GM19099 (cell line): ENCODE measurements around the gene FAM174C.

Experiments
- POLR2A ChIP-seq: IDR thresholded peaks from 3 replicates; pipeline ENCODE4 v1.6.1; 2011; ENCODE audit warnings: low read depth; ENCODE audit not compliant: insufficient read length; ENCODE audit errors: extremely low read depth

The FAM174C gene

DNA sequence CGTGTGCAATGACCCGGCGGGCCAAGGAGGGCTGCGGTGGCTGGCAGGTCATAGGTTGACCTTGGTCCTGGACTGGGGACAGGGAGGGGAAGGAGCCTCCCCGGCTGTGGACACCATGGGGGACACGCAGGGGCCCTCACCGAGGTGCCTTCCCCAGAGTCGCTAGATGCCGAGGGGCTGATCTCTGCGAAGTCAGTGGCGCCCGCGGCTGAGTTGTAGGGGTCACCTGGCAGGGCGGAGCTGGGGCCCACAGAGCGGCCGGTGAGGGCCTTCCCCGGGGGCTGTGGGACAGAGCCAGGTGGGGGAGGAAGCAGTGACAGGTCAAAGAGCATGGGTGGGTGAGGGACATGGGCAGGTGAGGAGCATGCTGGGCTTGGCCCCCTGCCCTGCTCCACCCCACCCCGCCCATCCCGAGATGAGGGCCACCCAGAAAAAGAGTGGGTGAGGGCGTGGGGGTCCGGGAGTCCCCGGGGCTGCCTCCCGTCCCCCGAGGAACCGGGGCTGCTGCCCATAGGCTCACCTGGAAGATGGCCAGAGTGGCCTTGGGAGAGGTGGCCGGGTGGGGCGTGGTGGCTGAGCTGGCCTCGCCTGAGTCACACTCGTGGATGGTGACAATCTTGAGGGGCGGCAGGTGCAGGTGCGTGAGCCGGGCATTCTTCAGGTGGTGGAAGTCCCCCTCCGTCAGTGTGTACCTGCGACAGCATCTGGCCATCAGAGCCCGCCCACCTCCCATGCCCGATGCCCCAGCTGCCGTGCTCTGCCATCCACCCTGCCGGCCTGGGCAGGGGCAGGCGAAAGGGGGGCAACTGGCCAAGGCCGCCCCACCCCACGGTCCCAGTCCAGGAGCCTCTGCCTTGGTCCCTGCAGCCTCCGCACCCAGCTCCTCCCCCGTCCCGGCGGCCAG, 41.0 kb upstream of the FAM174C start:
- TF ChIP-seq POLR2A = no peak

DNA sequence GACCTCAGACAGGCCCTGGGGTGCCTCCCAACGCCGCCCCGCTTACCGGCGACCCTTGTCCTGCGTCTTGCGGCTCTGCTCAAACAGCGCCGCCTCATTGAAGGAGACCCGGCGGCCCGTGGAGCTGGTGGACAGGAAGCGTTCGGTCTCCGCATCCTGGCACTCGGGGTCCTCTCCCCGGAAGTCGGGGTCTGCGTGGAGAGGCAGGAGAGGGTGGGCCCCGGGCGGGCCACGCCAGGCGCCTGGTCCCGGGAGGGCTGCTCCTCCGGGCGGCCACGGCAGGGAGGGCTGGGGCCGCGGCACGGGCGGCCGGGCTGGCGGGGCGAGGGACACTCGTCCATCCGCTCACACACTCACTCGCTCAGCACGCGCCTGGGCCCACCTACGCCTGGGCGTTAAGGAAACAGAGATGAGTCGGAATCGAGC, 40.4 kb upstream of the FAM174C start:
- no peak for TF ChIP-seq POLR2A

DNA sequence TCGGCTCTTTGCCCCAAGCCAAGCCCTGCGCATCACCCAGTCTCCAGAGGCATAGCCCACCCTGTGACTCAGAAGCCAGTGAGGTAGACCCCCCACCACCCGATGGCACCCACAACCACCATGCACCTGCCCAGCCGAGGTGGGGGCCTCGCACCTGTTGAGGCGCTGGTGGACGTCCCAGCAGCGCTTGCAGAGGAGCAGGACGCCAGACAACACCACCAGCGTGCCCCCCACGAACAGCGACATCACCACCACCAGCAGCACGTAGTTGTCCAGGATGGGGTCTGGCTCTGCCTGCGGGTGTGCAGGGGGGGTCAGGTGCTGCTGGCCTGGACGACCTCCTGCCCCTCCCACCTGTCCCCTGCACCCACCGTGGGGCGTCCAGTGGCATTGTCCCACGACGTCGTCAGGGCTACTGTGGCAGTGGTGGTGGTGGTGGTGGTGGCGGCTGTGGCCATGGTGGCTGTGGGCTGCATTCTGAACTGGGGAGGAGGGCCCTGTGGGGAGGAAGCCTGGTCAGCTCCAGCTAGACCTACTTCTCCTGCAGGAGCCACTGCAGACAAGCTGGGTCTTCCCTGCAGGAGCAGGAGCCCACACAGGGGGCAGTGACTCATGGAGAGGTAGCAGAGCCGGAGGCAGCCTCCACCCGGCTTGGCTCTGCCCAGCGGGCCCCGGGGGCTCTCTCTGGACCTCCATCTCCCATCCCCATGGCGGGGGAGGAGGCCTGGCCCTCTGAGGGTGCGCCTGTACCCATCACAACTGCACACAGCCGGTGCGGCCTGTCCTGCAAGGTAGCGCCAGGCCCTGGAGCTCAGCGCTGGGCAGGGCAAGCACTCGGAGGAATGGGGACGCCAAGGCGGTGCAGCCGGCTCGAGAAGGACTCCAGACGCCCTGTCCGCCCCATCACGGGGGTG, 39.4 kb upstream of the FAM174C start:
- no peak for TF ChIP-seq POLR2A

DNA sequence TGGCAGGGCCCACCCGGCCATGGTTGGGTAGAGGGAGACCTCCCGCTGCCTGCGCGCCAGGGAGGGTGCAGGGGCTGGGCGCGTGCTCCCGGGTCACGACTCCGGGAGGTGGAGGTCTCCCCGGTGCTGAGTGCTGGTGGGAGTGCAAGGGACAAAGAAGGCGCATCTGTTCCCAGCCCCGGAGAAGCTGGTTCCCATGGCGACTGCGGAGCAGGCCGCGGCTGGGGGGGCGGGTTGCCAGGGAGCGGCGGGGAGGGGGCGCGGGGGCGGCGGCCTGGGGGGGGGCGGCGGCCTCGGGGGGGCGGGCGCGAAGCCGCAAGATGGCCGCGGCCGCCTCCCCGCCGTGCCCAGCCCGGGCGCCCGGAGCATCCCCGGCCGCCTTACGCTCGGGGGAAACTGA, 38.8 kb upstream of the FAM174C start:
- TF ChIP-seq POLR2A = no peak

DNA sequence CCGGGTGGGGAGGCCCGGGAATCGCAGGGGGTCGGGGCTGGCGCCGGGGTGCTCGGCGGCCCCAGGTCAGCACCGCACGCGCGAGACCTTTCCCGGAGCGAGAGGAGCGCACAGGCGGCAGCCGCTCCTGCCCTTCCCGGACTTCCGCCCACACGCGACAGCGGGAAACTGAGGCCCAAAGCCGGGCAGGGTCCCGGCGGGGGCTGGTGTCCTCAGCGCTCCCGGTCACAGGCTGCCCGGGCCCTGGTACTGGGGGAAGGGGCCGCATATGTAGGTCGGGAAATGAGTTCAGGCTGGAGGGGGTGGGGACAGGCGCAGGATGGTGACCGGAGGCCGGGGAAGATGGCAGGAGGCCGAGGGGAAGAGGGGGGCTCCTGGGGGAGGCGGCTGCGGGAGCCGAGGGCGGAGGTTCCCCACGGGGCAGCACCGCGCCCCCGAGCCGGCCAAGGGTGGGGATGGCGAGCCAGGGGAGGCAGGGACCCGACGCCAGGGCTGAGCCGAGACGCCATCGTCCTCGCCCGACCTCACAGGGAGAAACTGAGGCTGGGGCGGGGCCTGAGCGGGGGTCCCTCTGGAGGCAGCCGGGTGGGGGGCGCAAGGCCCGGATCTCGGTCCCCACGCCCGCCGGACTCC, 38.2 kb upstream of the FAM174C start:
- no peak for TF ChIP-seq POLR2A

DNA sequence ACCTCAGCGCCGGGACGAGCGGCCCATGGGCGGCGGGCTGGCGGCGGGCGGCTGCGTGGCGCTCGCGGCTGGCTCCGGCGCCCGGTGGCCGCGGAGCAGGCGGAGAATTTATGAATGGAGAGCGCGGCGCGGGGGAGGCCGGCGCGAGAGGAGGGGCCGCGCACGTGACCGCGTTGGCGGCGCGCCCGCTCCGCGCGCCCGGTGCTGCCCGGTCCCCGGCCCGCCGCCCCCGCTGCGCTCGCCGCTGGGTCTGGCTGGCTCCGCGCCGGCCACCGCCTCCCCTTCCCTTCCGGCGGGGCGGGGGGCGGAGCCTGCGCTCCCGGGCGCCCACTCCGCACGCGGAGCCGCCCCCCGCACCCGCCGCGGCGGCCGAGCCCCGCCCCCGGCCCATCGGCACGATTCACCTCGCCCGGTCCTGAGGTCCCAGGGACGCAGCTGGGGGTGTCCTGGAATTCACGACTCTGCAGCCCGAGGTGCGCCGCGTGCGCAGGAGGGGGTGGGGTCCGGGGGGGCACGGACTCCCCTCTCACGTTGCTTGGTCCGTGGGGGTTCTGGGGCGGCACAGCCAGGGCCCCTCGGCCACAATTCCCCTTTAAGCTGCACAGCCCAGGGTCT, 37.5 kb upstream of the FAM174C start, which contains the start of gene CBARP:
CBARP (minus strand) TSS at position 252 of the 615 bp plus-strand sequence. CDS start 1,905 bp downstream, outside the sequence.
- no peak for TF ChIP-seq POLR2A

DNA sequence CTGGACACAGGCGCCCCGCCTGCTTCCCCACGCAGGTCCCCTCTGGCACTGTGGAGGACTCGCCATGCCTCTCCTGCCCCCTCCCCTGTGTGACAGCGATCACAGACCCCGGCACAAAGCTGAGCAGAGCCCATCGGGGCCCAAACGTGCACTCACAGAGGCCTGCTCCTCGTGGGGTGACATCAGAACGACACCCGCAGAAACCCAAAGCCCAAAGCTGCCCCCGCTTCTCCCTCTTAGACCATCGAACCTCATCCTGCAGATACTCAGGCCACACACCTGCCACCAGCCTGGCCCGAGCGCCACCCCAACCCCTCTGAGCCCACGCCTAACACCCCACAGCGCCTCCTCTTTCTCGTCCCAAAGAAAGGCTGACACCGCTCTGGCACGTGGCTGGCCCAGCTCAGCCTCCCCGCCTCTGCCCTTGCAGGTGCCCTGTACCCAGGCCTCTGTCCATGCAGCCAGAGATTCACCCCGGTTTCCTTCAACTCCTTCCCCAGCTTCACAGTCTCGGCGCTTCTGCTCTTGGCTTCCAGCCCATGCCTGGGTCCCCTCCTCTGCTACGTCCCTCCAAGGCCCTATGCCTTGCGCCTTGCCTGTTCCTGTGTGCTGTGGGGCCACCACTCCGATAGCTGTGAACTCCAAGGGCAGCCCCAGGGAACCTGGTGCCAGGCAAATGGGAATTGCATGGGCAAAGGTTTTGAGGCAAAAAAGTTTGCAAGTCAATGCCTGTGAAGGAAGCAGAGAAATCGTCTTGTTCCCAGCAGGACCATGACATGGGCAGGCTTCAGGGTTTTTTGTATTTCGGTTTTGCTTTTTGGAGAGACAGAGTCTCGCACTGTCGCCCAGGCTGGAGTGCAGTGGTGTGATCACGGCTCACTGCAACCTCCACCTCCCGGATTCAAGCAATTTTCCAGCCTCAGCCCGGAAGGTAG, 36.7 kb upstream of the FAM174C start:
- TF ChIP-seq POLR2A = no peak

DNA sequence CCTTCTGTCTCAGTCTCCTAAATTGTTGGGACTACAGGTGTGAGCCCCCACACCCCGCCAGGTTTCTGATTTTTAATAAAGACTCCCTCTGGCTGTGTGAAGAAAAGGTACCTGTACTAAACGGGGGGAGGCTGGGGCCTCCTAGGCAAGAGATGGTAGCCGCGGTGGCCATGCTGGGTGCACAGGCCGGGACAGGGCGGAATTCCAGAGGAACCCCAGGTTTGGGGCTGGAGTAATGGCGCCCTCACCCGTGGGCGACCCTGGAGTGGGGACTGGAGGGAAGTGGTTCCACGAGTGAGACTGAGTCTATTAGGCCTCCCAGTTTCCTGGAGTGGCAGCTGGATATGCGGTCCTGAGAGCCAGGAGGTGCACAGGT, 35.9 kb upstream of the FAM174C start:
- TF ChIP-seq POLR2A = no peak

DNA sequence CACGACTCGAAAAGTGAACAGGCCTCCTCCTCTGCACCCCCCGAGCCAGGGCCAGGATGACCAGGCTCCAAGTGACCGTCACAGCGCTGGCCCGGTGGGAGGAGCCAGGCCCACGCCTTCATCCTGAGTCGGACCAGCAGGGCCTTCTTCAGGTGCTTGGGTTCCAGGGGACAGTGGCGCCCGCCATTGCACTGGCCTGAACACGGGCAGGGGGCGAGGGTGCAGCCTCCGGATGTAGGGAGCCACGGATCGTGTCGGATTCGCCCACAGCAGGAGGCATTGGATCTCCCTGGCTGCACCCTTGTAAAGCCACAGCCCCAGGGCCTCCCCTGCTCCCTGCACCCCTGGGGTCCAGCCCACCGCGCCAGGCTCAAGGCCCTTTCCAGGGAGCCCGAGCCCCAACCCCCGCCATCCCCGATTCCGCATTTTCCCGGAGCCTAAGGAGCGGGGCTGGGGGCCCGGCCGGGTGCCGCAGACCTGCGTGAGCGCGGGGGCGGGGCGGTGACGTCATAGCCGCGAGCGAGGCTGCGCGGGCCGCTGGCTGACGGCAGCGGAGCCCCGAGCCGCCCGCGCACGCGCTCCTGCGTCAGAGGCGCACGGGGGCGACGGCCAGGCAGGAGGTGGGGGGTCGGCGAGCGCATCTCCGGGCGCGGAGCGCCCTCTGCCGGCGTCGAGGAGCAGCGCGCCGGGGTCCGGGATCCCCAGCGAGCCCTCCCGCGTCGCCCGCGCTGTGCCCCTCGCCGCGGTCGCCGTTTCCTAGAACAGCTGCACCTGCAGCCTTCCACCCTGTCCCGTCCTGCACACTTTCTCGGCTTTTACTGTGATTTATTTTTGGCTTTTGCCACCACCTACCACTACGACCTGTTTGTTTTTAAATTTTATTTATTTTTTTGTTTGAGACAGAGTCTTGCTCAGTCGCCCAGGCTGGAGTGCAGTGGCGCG, 35.3 kb upstream of the FAM174C start:
- peak; percentile 31 for TF ChIP-seq POLR2A

DNA sequence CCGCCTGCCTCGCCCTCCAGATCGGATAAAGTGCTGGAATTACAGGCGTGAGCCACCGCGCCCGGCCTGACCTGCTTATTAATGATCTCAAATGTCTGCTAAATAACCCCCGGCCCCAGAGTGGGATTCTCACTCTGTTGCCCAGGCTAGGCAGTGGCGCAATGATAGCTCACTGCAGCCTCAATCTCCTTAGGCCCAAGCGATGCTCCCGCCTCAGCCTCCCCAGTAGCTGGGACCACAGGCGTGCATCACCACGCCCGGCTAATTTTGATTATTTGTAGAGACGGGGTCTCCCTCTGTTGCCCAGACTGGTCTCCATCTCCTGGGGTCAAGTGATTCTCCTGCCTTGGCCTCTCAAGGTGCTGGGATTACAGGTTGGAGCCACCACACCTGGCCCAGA, 34.4 kb upstream of the FAM174C start:
- no peak for TF ChIP-seq POLR2A

DNA sequence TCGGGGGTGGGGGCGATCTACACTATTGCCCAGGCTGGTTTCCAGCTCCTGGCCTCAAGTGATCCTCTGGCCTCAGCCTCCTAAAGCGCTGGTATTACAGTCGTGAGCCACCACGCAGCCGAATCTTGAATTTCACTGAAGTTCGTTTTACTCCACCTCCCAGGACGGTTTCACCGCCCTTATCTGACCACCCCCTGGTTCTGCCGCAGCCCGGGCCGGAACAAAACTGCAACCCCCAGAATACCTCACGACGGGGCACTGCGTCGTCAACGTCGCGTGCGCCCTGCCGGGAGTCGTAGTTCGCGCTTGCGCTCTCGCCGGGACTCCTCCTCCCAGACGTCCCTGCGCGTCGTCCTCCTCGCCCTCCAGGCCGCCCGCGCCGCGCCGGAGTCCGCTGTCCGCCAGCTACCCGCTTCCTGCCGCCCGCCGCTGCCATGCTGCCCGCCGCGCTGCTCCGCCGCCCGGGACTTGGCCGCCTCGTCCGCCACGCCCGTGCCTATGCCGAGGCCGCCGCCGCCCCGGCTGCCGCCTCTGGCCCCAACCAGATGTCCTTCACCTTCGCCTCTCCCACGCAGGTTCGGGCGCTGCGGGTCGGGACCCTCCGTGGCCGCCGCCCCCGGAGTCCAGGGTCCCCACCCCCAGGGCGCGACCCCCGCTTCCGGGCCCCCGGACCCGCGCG, 33.8 kb upstream of the FAM174C start, which contains the start of gene ATP5F1D:
ATP5F1D (plus strand) TSS at position 335 of the 679 bp plus-strand sequence; CDS start at position 435, 100 bp downstream.
- peak; percentile 70 for TF ChIP-seq POLR2A

DNA sequence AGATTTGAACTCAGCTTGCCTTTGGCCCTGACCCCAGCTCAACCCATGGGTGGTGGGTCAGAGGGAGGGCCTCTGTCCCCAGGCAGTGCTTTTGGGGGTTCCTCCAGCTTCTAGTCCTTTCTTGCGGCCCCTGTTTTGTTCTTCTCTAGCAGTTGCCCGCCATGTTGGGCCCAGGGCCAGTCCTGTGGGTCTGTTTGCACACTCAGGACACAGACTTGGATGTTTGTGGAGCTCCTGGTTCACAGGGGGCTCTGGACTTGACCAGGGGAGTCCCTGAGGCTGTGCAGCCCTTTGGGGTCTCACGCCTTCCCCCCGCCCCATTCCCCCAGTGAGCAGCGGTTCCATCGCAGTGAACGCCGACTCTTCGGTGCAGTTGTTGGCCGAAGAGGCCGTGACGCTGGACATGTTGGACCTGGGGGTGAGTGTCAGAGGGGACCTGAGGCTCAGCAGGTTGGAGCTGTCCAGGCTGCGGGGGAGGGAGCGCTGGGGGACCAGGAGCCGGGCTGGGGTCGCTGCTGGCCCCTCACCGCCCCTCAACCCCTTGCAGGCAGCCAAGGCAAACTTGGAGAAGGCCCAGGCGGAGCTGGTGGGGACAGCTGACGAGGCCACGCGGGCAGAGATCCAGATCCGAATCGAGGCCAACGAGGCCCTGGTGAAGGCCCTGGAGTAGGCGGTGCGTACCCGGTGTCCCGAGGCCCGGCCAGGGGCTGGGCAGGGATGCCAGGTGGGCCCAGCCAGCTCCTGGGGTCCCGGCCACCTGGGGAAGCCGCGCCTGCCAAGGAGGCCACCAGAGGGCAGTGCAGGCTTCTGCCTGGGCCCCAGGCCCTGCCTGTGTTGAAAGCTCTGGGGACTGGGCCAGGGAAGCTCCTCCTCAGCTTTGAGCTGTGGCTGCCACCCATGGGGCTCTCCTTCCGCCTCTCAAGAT, 31.3 kb upstream of the FAM174C start:
- peak; percentile 36 for TF ChIP-seq POLR2A
